CD4-positive, alpha-beta T cell (primary cell): ENCODE data around the gene HHAT. TPM values are rescaled to one million over a fixed set of nuclear protein-coding genes. Genes with fewer than 3 reads are reported as not detected.

ENCODE experiments used
- ATAC-seq: fragments of 200-7000 bp; cut with Tn5 transposase; one replicate; pipeline ENCODE4 v1.10.0; 2022; ENCODE audit warnings: mild to moderate bottlenecking; ENCODE audit not compliant: poor library complexity
- CTCF ChIA-PET: fragments of 350-600 bp; sonication (Branson Sonifier 250); formaldehyde crosslinking; loops from one replicate; lab custom pipeline; 2021; ENCODE audit warnings: antibody characterized with exemption, inconsistent platforms; lab: Charles Lee
- POLR2A ChIA-PET: fragments of 350-600 bp; sonication (Branson Sonifier 250); formaldehyde crosslinking; loops from one replicate; lab custom pipeline; 2021; ENCODE audit warnings: antibody characterized with exemption, inconsistent platforms; lab: Charles Lee
- DNase-seq, 14 experiments: peaks; one replicate each; pipeline ENCODE4 v3.0.0-alpha.2; 2013 to 2020; ENCODE audit warnings: mixed read lengths in 2 of 14
- H3K27ac ChIP-seq, 2 donors: one replicate each; pipeline versions ENCODE4 v1.5.1 to v1.7.0; 2013; ENCODE audit warnings: low read length in 2 of 2, low read depth in 1 of 2, mild to moderate bottlenecking in 1 of 2
- H3K27me3 ChIP-seq, 2 experiments: 1 replicate in 1 of 2; 2 replicates in 1 of 2; pipeline versions ENCODE4 v1.6.1 to v1.7.0; 2013; ENCODE audit warnings: low read length in 2 of 2, control low read depth in 1 of 2, mild to moderate bottlenecking in 1 of 2, moderate library complexity in 1 of 2; ENCODE audit not compliant: insufficient read depth in 2 of 2, control insufficient read depth in 1 of 2
- H3K36me3 ChIP-seq: one replicate; pipeline ENCODE4 v1.6.1; 2013; ENCODE audit warnings: low read length, control low read depth; ENCODE audit not compliant: insufficient read depth
- H3K4me1 ChIP-seq: one replicate; pipeline ENCODE4 v1.6.1; 2013; ENCODE audit warnings: low read length, control low read depth; ENCODE audit not compliant: insufficient read depth
- H3K4me3 ChIP-seq: one replicate; pipeline ENCODE4 v1.5.1; 2013; ENCODE audit warnings: mild to moderate bottlenecking, low read length, moderate library complexity
- H3K9me3 ChIP-seq, 2 experiments: 1 replicate in 1 of 2; 2 replicates in 1 of 2; pipeline versions ENCODE4 v1.6.1 to v1.7.0; 2013; ENCODE audit warnings: low read length in 2 of 2, mild to moderate bottlenecking in 2 of 2, control low read depth in 1 of 2, moderate library complexity in 1 of 2; ENCODE audit not compliant: control insufficient read depth in 1 of 2, insufficient read depth in 1 of 2
- H3K27ac Mint-ChIP-seq: one replicate; pipeline ENCODE4 v1.8.0; 2020; ENCODE audit warnings: mixed read lengths
- H3K27me3 Mint-ChIP-seq: one replicate; pipeline ENCODE4 v1.8.0; 2021; ENCODE audit warnings: mixed read lengths
- H3K36me3 Mint-ChIP-seq: one replicate; pipeline ENCODE4 v1.8.0; 2021; ENCODE audit warnings: low read depth, mixed read lengths
- H3K4me1 Mint-ChIP-seq: one replicate; pipeline ENCODE4 v1.8.0; 2021; ENCODE audit warnings: low read depth, mixed read lengths
- H3K4me3 Mint-ChIP-seq: one replicate; pipeline ENCODE4 v1.8.0; 2020; ENCODE audit warnings: mild to moderate bottlenecking, mixed read lengths
- H3K9me3 Mint-ChIP-seq: one replicate; pipeline ENCODE4 v1.8.0; 2020; ENCODE audit warnings: mixed read lengths
- CTCF ChIP-seq: fragments of 200-600 bp; IDR thresholded peaks from one replicate; pipeline ENCODE4 v1.8.0; 2022; ENCODE audit warnings: antibody characterized with exemption, mild to moderate bottlenecking
- intact Hi-C, 2 experiments: fragments of 100-400 bp; cut with DNase I in 1 of 2; cut with micrococcal nuclease in 1 of 2; formaldehyde crosslinking; loops; one replicate each; pipeline versions ENCODE4 v1.15.1 to v1.9.0; 2023 to 2025; cut with DNase I, micrococcal nuclease
- total RNA-seq, 174 experiments: library from RNA in 2 of 174; stranded (reverse) in 2 of 174; gene quantifications; one replicate each; pipeline ENCODE4 v1.2.3 and lab custom pipeline; 2021 to 2026

HHAT gene
- total RNA-seq, 2 experiments from 2014 or later: 3.1 to 3.3 TPM

- no peaks in the 10 kb centered on the region for H3K36me3 ChIP-seq
- TF ChIP-seq CTCF: no peak
- Mint-ChIP-seq H3K27me3 (no peaks in the 10 kb centered on the region), H3K9me3 (no peaks in the 10 kb centered on the region), H3K36me3 (no peaks in the 10 kb centered on the region), H3K4me1 (no peaks in the 10 kb centered on the region), H3K27ac (peak overlapping the region; percentile 67), H3K4me3 (peak overlapping the region; percentile 43)
- ATAC-seq: no peak
- intact Hi-C loops: no loop called here
- no peaks in the 10 kb centered on the region for H3K27me3 ChIP-seq
- no peaks in the 10 kb centered on the region for H3K9me3 ChIP-seq
- H3K27ac ChIP-seq: no peak overlapping the region
- no peak overlapping the region for H3K4me3 ChIP-seq
- peaks cover 18% of the 10 kb centered on the region for H3K4me1 ChIP-seq
- peak in 1 of 14 experiments; percentile 24 for DNase-seq
- ChIA-PET POLR2A (interaction anchor here (1.0 kb wide), 1 partner anchor 11 kb away, joined by 3 read pairs; the partner anchor contains the start of gene HHAT), CTCF (interaction anchor here (1.9 kb wide), 1 partner anchor 14 kb away, joined by 5 read pairs; no protein-coding TSS in a partner anchor)
Observed at GRCh38 chr1:210340311-210340710, 11.6 kb downstream of the HHAT start.

- Histone ChIP-seq H3K4me3 (no peak overlapping the region), H3K27me3 (no peaks in the 10 kb centered on the region), H3K4me1 (peaks cover 18% of the 10 kb centered on the region), H3K9me3 (no peaks in the 10 kb centered on the region), H3K36me3 (no peaks in the 10 kb centered on the region), H3K27ac (no peak overlapping the region)
- TF ChIP-seq CTCF: no peak
- Mint-ChIP-seq H3K27ac (peak overlapping the region; percentile 67), H3K4me3 (peak overlapping the region; percentile 49), H3K36me3 (no peaks in the 10 kb centered on the region), H3K9me3 (no peaks in the 10 kb centered on the region), H3K27me3 (no peaks in the 10 kb centered on the region), H3K4me1 (no peaks in the 10 kb centered on the region)
- CTCF ChIA-PET: interaction anchor here (0.5 to 1.9 kb wide), 5 partner anchors 8 to 808 kb away, joined by 3 to 5 read pairs (median 4); no protein-coding TSS in a partner anchor
- ATAC-seq (peak; percentile 52), DNase-seq (peak in 2 of 14 experiments; percentile 16 to 50)
- intact Hi-C loops: no loop called here
- POLR2A ChIA-PET: interaction anchor here (1.0 to 3.1 kb wide), 2 partner anchors 9 to 12 kb away, joined by 3 to 17 read pairs; partner anchors contain the start of gene HHAT
Observed at GRCh38 chr1:210340841-210341240, 12.1 kb downstream of the HHAT start.

- H3K27ac ChIP-seq: no peak overlapping the region
- peak in 1 of 14 experiments; percentile 34 for DNase-seq
- no peaks in the 10 kb centered on the region for H3K9me3 ChIP-seq
- ChIA-PET CTCF (no interaction called here), POLR2A (interaction anchor here (3.1 kb wide), 1 partner anchor 11 kb away, joined by 17 read pairs; no protein-coding TSS in a partner anchor)
- peaks cover 18% of the 10 kb centered on the region for H3K4me1 ChIP-seq
- no peak for TF ChIP-seq CTCF
- H3K27me3 Mint-ChIP-seq: no peaks in the 10 kb centered on the region
- no peak overlapping the region for H3K4me3 Mint-ChIP-seq
- intact Hi-C loops: no loop called here
- no peak overlapping the region for H3K27ac Mint-ChIP-seq
- H3K4me3 ChIP-seq: peak overlapping the region; percentile 34
- H3K9me3 Mint-ChIP-seq: no peaks in the 10 kb centered on the region
- no peaks in the 10 kb centered on the region for H3K27me3 ChIP-seq
- H3K36me3 ChIP-seq: no peaks in the 10 kb centered on the region
- ATAC-seq: no peak
- H3K36me3 Mint-ChIP-seq: no peaks in the 10 kb centered on the region
- H3K4me1 Mint-ChIP-seq: no peaks in the 10 kb centered on the region
Observed at GRCh38 chr1:210342986-210343780, 14.5 kb downstream of the HHAT start.
